Body of pancreas (tissue), 4 donors: ENCODE measurements around the gene TBC1D16. TPM values are rescaled to one million over a fixed set of nuclear protein-coding genes. Genes with fewer than 3 reads are reported as not detected.

Source experiments
- ATAC-seq: fragments of 150-250 bp; one replicate; pipeline ENCODE4 v1.9.1; 2016
- DNase-seq, 4 donors: peaks; one replicate each; pipeline ENCODE4 v3.0.0-alpha.2; 2019
- H3K27ac ChIP-seq, 4 donors: fragments of 200-600 bp; sonication (generic); 1 replicate in 3 of 4; 2 replicates in 1 of 4; pipeline versions ENCODE4 v1.5.1 to v1.6.1; 2016 to 2019; ENCODE audit warnings: mild to moderate bottlenecking in 1 of 4, mixed read lengths in 1 of 4, moderate library complexity in 1 of 4
- H3K27me3 ChIP-seq, 2 donors: fragments of 200-600 bp; sonication (generic); one replicate each; pipeline ENCODE4 v1.6.0; 2016; ENCODE audit warnings: mild to moderate bottlenecking in 1 of 2
- H3K36me3 ChIP-seq, 2 donors: fragments of 200-600 bp; sonication (generic); replicated peaks in 1 of 2; 2 replicates each; pipeline ENCODE4 v1.5.1; 2016; ENCODE audit warnings: low read depth in 2 of 2; ENCODE audit not compliant: insufficient read depth in 1 of 2
- H3K4me1 ChIP-seq: fragments of 200-600 bp; sonication (generic); one replicate; pipeline ENCODE4 v1.6.0; 2016
- H3K4me3 ChIP-seq, 2 donors: fragments of 200-600 bp; sonication (generic); 1 replicate in 1 of 2; 2 replicates in 1 of 2; pipeline ENCODE4 v1.5.1; 2016 to 2019
- H3K9me3 ChIP-seq, 3 donors: fragments of 200-600 bp; sonication (generic); 1 replicate in 2 of 3; 2 replicates in 1 of 3; pipeline ENCODE4 v1.5.1; 2016
- CTCF ChIP-seq, 7 experiments: fragments of 450-650 bp in 4 of 7; fragments of 200-600 bp in 3 of 7; sonication (generic) in 3 of 7; IDR thresholded peaks; one replicate each; pipeline ENCODE4 v1.5.1; 2016 to 2019; ENCODE audit warnings: antibody characterized with exemption in 7 of 7
- POLR2A ChIP-seq, 3 donors: fragments of 450-650 bp; IDR thresholded peaks; one replicate each; pipeline ENCODE4 v1.6.1; 2016; ENCODE audit warnings: antibody characterized with exemption in 3 of 3, mild to moderate bottlenecking in 2 of 3
- WGBS, 2 donors: methylation state at CpG; one replicate each; pipeline ENCODE4 v1.1.5; 2017; 5-methylcytosine and 5-hydroxymethylcytosine counted together
- intact Hi-C: fragments of 100-400 bp; cut with DNase I; formaldehyde crosslinking; loops from one replicate; pipeline ENCODE4 v1.15.1; 2023
- total RNA-seq, 2 donors: library from RNA; depleted of rRNA; stranded (reverse); fragments of >200 nt; gene quantifications; one replicate each; pipeline ENCODE4 v1.1.0, GENCODE V29; 2016

TBC1D16 gene
- total RNA-seq, 2 donors from 2014 or later, result 21.0 to 37.2 TPM

GRCh38 chr17:80035937-80036714 is 454 bp upstream of the TBC1D16 start, which contains the start of gene CCDC40:
TSS of gene CCDC40 (plus strand) at chr17:80036642. CDS start at chr17:80036663, 21 bp downstream.
- Histone ChIP-seq H3K4me3 (peak within 1 kb of the TSS; percentile 62 to 93), H3K4me1 (peaks cover 30% of the 10 kb centered on the region), H3K9me3 (no peaks in the 10 kb centered on the region), H3K36me3 (no peaks in the 10 kb centered on the region), H3K27ac (peak within 1 kb of the TSS; percentile 86 to 97 (median 94)), H3K27me3 (no peaks in the 10 kb centered on the region)
- peak in 1 of 7 experiments; percentile 9 for TF ChIP-seq CTCF (IDR thresholded peaks at IDR 0.05)
- peak; percentile 24 to 76 (median 76) for TF ChIP-seq POLR2A (IDR thresholded peaks at IDR 0.05)
- 0 to 3% methylated on average over 8 to 78 of the region's 89 CpGs for WGBS, 2 donors
- intact Hi-C loops, result no loop called here
- ATAC-seq, result peak; percentile 90
- peak; percentile 86 to 90 (median 89) for DNase-seq

- Histone ChIP-seq H3K9me3 (no peaks in the 10 kb centered on the region), H3K4me1 (peaks cover 41% of the 10 kb centered on the region), H3K27me3 (no peaks in the 10 kb centered on the region), H3K36me3 (no peaks in the 10 kb centered on the region), H3K4me3 (peak overlapping the region in 1 of 2 donors; percentile 62), H3K27ac (peak overlapping the region; percentile 72 to 97 (median 94))
- DNase-seq (peak; percentile 35 to 43 (median 36)), ATAC-seq (peak; percentile 2)
- intact Hi-C loops, result no loop called here
- TF ChIP-seq CTCF (IDR thresholded peaks at IDR 0.05) (no peak), POLR2A (IDR thresholded peaks at IDR 0.05) (peak in 2 of 3 donors; percentile 6 to 17)
- WGBS, 2 donors, result 1% methylated on average over 29 to 50 of the region's 55 CpGs
Observed at GRCh38 chr17:80034791-80035686, 633 bp downstream of the TBC1D16 start.

- intact Hi-C loops, result no loop called here
- Histone ChIP-seq H3K9me3 (no peaks in the 10 kb centered on the region), H3K27ac (no peak overlapping the region), H3K4me3 (no peak overlapping the region), H3K27me3 (no peaks in the 10 kb centered on the region), H3K36me3 (no peaks in the 10 kb centered on the region), H3K4me1 (peaks cover 53% of the 10 kb centered on the region)
- WGBS, 2 donors, result 86 to 92% methylated on average over 4 of the region's 4 CpGs
- no peak for ATAC-seq
- DNase-seq, result no peak
- TF ChIP-seq CTCF (IDR thresholded peaks at IDR 0.05), result no peak
- no peak for TF ChIP-seq POLR2A (IDR thresholded peaks at IDR 0.05)
Observed at GRCh38 chr17:80033840-80034239, 1.8 kb downstream of the TBC1D16 start.

- Histone ChIP-seq H3K36me3 (no peaks in the 10 kb centered on the region), H3K27me3 (no peaks in the 10 kb centered on the region), H3K27ac (no peak overlapping the region), H3K4me3 (no peak overlapping the region), H3K4me1 (peaks cover 65% of the 10 kb centered on the region), H3K9me3 (no peaks in the 10 kb centered on the region)
- WGBS, 2 donors, result 90 to 97% methylated on average over 9 of the region's 9 CpGs
- TF ChIP-seq POLR2A (IDR thresholded peaks at IDR 0.05), result no peak
- TF ChIP-seq CTCF (IDR thresholded peaks at IDR 0.05), result no peak
- intact Hi-C loops, result no loop called here
- no peak for ATAC-seq
- DNase-seq, result no peak
Observed at GRCh38 chr17:80032614-80033171, 3.0 kb downstream of the TBC1D16 start.
